GM12878 (cell line): ENCODE measurements around the gene CEP19.

Experiments used
- CTCF ChIP-seq, 3 experiments: IDR thresholded peaks in 2 of 3; conservative IDR thresholded peaks in 1 of 3; 2 replicates each; pipeline ENCODE4 v1.5.1; 2011; ENCODE audit warnings: low read depth in 3 of 3, low read length in 3 of 3, mild to moderate bottlenecking in 3 of 3, control low read depth in 2 of 3, moderate library complexity in 2 of 3, inconsistent platforms in 1 of 3, mixed read lengths in 1 of 3; ENCODE audit not compliant: control insufficient read depth in 2 of 3, insufficient read depth in 1 of 3; ENCODE audit errors: extremely low read depth in 1 of 3
- EP300 ChIP-seq, 2 experiments: fragments of 150-350 bp in 1 of 2; IDR thresholded peaks; 2 replicates each; pipeline ENCODE4 v1.6.1; 2011 to 2012; ENCODE audit warnings: low read depth in 2 of 2, low read length in 2 of 2, borderline replicate concordance in 1 of 2, improper control_type of control experiment in 1 of 2, inconsistent platforms in 1 of 2; ENCODE audit not compliant: control insufficient read depth in 1 of 2
- IKZF1 ChIP-seq: fragments of 450-650 bp; conservative IDR thresholded peaks from 2 replicates; pipeline ENCODE4 v1.6.1; 2017; ENCODE audit warnings: antibody characterized with exemption, mild to moderate bottlenecking
- JUNB ChIP-seq: IDR thresholded peaks from 2 replicates; pipeline ENCODE4 v1.6.1; 2016; ENCODE audit warnings: antibody characterized with exemption, mild to moderate bottlenecking
- JUND ChIP-seq: IDR thresholded peaks from 2 replicates; pipeline ENCODE4 v1.6.1; 2012; ENCODE audit warnings: low read depth, mild to moderate bottlenecking, low read length, improper control_type of control experiment, moderate library complexity
- NFIC ChIP-seq: IDR thresholded peaks from 2 replicates; pipeline ENCODE4 v1.6.1; 2012; ENCODE audit warnings: low read depth, mild to moderate bottlenecking, inconsistent platforms, low read length, moderate library complexity
- NR2F1 ChIP-seq: fragments of 450-650 bp; conservative IDR thresholded peaks from 2 replicates; pipeline ENCODE4 v1.6.1; 2017; ENCODE audit warnings: mild to moderate bottlenecking
- POLR2AphosphoS5 ChIP-seq: IDR thresholded peaks from 2 replicates; pipeline ENCODE4 v1.6.1; 2011; ENCODE audit warnings: mild to moderate bottlenecking, low read length, inconsistent platforms
- SMC3 ChIP-seq: IDR thresholded peaks from 2 replicates; pipeline ENCODE4 v1.6.1; 2011; ENCODE audit warnings: low read length, improper control_type of control experiment, borderline replicate concordance
- TF ChIP-seq, protein P1 (sequence below): IDR thresholded peaks from 2 replicates; pipeline ENCODE4 v1.6.1; 2011; ENCODE audit warnings: low read depth, low read length, improper control_type of control experiment, borderline replicate concordance

- no peak for TF ChIP-seq JUND
- TF ChIP-seq CTCF (IDR thresholded peaks at IDR 0.05 in 2 of 3, conservative IDR thresholded peaks at IDR 0.05 in 1 of 3; ENCODE audit: control insufficient read depth in 2 of 3, extremely low read depth in 1 of 3, insufficient read depth in 1 of 3, low read depth in 3 of 3, low read length in 3 of 3), result no peak
- TF ChIP-seq EP300 (IDR thresholded peaks at IDR 0.05; ENCODE audit: borderline replicate concordance in 1 of 2, control insufficient read depth in 1 of 2, low read depth in 2 of 2, low read length in 2 of 2), result no peak
- no peak for TF ChIP-seq POLR2AphosphoS5
- no peak for TF ChIP-seq IKZF1
- no peak for TF ChIP-seq NFIC
- TF ChIP-seq, protein P1, sequence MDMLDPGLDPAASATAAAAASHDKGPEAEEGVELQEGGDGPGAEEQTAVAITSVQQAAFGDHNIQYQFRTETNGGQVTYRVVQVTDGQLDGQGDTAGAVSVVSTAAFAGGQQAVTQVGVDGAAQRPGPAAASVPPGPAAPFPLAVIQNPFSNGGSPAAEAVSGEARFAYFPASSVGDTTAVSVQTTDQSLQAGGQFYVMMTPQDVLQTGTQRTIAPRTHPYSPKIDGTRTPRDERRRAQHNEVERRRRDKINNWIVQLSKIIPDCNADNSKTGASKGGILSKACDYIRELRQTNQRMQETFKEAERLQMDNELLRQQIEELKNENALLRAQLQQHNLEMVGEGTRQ, result no peak
- no peak for TF ChIP-seq SMC3
- no peak for TF ChIP-seq NR2F1
- TF ChIP-seq JUNB, result no peak
Measured at GRCh38 chr3:196688349-196688748, 23.7 kb downstream of the CEP19 start.
